ENCODE measurements around the gene ACSL6. TPM values are rescaled to one million over a fixed set of nuclear protein-coding genes. Genes with fewer than 3 reads are reported as not detected.

Gene ACSL6
- polyA plus RNA-seq, 1 donor from 2014 or later = 0.11 TPM

- Mint-ChIP-seq H3K9me3 (no peaks in the 10 kb centered on the region), H3K36me3 (peaks cover 2% of the 10 kb centered on the region), H3K4me3 (no peak overlapping the region), H3K27ac (no peak overlapping the region), H3K4me1 (no peaks in the 10 kb centered on the region), H3K27me3 (peaks cover 4% of the 10 kb centered on the region)
These were observed 41.1 kb upstream of the ACSL6 start for GRCh38 chr5:132052520-132052919.

DNA sequence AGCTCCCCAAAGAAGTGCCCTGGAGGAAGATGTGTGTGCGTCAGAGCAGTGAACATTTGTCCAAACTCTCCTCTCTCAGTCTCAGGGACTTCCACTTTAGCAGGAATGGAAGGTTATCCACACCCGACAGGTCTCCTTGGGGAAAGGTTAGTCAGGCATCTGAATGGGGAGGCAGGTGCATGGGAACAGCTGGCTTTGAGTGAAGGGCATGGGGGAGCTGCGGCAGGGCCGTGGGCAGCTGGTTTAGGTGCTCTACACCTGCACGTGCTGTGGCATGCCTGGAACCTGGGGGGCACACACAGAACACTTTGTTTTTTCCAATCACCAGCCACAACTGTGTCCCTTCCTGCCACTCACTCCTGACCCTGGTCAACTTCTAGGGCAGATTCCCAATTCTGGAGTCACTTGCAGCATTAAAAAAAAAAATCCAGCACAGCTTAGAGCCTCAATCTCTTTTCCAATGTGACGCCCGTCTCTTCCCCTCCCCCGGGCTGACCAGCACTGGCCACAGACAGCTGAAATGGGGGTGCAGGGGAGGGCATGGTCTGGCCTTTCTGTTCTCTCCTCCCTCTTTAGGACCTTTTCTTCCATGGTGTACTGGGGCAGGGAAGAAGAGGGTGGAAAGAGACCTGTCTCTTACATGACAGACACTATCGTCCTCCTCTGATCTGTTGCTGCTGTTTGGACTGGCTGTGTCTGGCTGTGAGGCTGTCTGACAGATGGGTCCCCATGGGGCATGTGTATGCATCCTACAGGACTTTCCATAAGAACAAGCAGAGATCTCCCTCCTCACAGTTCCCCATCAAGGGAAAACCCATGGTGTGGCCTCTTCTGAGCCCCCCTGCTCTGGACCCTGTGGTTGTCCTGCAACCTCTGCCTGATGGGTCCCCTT is 39.4 kb upstream of the ACSL6 start:
- Mint-ChIP-seq H3K4me1 (peaks cover 0 to under 1% (median 0%) of the 10 kb centered on the region in 3 donors), H3K9me3 (no peaks in the 10 kb centered on the region), H3K27ac (no peak overlapping the region), H3K36me3 (peaks cover 2% of the 10 kb centered on the region), H3K4me3 (no peak overlapping the region), H3K27me3 (peaks cover 3% of the 10 kb centered on the region)

DNA sequence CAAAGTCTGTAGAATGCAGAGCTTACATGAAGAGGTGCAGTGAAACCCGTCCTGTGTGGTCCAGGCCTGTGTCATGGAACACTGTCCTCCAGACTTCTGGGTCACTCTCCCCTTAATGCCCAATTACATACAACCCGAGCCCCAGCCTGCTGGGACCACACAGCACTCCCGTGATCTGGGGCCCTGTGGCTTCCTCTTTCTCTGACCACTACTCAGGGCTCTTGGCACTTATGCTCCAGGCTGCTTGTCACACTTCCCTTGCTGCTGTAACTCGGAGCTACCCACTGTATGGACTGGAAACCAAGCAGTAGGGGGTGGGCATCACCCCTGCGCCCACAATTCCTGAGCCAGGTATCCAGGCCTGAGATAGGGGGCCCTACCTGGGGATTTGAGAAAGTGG is 38.7 kb upstream of the ACSL6 start:
- Mint-ChIP-seq H3K4me3 (peak overlapping the region in 1 of 4 donors; percentile 60), H3K36me3 (peaks cover 2% of the 10 kb centered on the region), H3K9me3 (no peaks in the 10 kb centered on the region), H3K27ac (no peak overlapping the region), H3K4me1 (peaks cover 0 to 1% (median 0%) of the 10 kb centered on the region in 3 donors), H3K27me3 (peaks cover 3% of the 10 kb centered on the region)

GRCh38 chr5:132049559-132049958 is 38.1 kb upstream of the ACSL6 start:
- Mint-ChIP-seq H3K4me1 (peaks cover 0 to 1% (median 0%) of the 10 kb centered on the region in 3 donors), H3K36me3 (peaks cover 2% of the 10 kb centered on the region), H3K27me3 (peaks cover 3% of the 10 kb centered on the region), H3K9me3 (no peaks in the 10 kb centered on the region), H3K4me3 (no peak overlapping the region), H3K27ac (no peak overlapping the region)

DNA sequence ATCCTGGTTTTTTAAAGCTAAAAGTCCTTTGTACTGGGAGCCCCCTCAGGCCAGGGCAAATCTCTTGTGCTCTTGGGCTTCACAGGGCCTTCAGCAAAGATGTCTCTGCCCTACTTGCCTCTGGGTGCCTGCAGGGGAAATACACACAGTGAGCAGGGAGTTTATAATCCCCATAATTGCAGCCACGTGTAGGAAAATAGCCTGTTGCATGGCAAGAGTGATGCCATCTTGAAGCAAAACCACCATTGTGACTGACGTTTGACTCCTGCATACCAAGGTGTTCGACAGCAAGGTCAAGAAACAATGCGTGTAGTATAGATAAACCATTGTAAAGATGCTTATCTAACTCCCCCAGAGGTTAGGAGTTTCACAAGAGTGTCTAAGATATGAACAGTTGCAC is 37.6 kb upstream of the ACSL6 start:
- no peaks in the 10 kb centered on the region for H3K9me3 Mint-ChIP-seq
- H3K36me3 Mint-ChIP-seq = peaks cover 2% of the 10 kb centered on the region
- H3K4me1 Mint-ChIP-seq = peaks cover 0 to 1% (median 0%) of the 10 kb centered on the region in 3 donors
- H3K27ac Mint-ChIP-seq = no peak overlapping the region
- peaks cover 5% of the 10 kb centered on the region for H3K27me3 Mint-ChIP-seq
- no peak overlapping the region for H3K4me3 Mint-ChIP-seq

- no peak overlapping the region for H3K4me3 Mint-ChIP-seq
- peaks cover 16% of the 10 kb centered on the region for H3K27me3 Mint-ChIP-seq
- peaks cover 0 to 1% (median 0%) of the 10 kb centered on the region in 3 donors for H3K4me1 Mint-ChIP-seq
- H3K9me3 Mint-ChIP-seq = no peaks in the 10 kb centered on the region
- H3K36me3 Mint-ChIP-seq = peaks cover 3% of the 10 kb centered on the region
- no peak overlapping the region for H3K27ac Mint-ChIP-seq
These were observed 35.4 kb upstream of the ACSL6 start for GRCh38 chr5:132046880-132047299.

DNA sequence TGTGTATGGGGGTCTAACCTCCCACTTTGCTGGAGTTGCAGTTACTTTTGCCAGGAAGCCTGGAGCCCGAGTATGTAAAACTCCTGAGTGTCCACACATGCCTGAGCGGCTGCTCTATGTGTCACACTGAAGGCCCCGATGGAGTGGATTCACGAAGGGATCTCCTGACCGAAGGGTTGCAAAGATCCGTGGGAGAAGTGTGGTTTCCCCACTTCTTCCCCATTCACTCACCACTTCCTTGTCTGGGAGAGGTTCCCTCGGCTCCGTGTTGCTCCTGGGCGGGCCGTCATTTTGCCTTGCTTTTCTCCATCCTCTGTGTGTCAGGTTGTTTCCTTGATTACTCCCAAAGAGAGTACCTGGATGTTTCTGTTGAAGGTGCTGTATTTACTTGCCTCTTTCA is 32.7 kb upstream of the ACSL6 start:
- no peaks in the 10 kb centered on the region for H3K9me3 Mint-ChIP-seq
- peaks cover 0 to 1% (median 0%) of the 10 kb centered on the region in 3 donors for H3K4me1 Mint-ChIP-seq
- H3K27me3 Mint-ChIP-seq = peaks cover 22% of the 10 kb centered on the region
- H3K27ac Mint-ChIP-seq = peak overlapping the region in 1 of 3 donors; percentile 48
- H3K36me3 Mint-ChIP-seq = peaks cover 3% of the 10 kb centered on the region
- no peak overlapping the region for H3K4me3 Mint-ChIP-seq

DNA sequence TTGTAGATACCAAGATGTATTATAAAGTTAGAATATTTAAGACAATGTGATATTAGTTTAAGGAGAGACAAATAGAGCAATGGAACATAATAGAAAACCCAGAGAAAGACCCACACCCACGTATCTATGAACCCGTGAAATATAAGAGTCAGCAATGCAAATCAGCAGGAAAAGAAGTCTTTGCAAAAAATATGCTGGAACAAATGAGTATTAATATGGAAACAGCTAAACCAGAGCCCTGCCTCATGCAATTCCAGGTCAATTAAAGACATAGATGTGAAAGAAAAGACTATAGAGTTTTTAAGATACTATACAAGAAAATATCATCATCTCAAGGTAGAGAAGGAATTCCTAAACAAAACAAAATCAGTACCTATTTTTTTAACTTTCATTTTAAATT is 25.9 kb upstream of the ACSL6 start:
- Mint-ChIP-seq H3K4me3 (peak overlapping the region in 1 of 4 donors; percentile 39), H3K27me3 (peaks cover 14% of the 10 kb centered on the region), H3K36me3 (peaks cover 4% of the 10 kb centered on the region), H3K27ac (no peak overlapping the region), H3K4me1 (peaks cover 0 to 1% (median 0%) of the 10 kb centered on the region in 3 donors), H3K9me3 (peaks cover 3 to 16% (median 16%) of the 10 kb centered on the region in 3 donors)

DNA sequence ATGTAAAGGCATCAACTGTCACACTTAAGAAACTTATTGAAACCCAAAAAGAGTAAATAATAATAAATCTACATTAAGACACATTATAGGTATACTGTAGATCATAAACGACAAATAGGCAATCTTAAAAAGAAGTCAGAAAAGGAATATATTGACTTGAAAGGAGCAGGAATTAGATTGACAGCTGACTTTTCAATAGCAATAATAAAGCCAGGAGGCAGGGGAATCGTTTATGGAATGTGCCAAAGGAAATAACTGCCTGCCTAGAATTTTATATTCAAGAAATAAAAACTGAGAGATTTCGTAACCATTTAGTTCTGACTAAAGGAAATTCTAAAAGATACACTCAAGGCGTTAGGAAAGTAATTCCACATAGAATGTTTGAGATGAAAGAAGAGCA is 21.7 kb upstream of the ACSL6 start:
- H3K36me3 Mint-ChIP-seq = peaks cover 7% of the 10 kb centered on the region
- H3K27me3 Mint-ChIP-seq = peaks cover 14% of the 10 kb centered on the region
- H3K27ac Mint-ChIP-seq = no peak overlapping the region
- peaks cover 3 to 14% (median 14%) of the 10 kb centered on the region in 3 donors for H3K9me3 Mint-ChIP-seq
- H3K4me3 Mint-ChIP-seq = no peak overlapping the region
- peaks cover 0 to 1% (median 0%) of the 10 kb centered on the region in 3 donors for H3K4me1 Mint-ChIP-seq

DNA sequence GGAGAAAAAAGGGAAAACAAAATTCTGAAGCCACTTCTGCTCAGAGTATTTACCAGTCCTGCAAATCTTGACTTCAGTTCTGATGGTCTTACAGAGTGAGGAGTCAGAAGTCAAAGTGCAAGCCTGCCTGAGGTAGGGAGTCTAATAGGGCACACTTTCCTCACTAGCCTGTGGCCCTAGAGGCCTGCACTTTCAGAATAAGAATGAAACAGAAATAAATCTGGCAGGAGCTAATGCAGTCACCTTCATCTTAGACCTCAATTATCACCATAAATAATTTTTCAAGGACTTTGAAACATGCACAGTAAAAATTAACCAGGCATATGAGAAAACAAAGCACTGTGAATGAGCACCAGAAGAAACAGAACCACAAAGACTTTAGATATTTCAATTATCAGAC is 20.7 kb upstream of the ACSL6 start:
- Mint-ChIP-seq H3K4me3 (no peak overlapping the region), H3K27ac (no peak overlapping the region)

DNA sequence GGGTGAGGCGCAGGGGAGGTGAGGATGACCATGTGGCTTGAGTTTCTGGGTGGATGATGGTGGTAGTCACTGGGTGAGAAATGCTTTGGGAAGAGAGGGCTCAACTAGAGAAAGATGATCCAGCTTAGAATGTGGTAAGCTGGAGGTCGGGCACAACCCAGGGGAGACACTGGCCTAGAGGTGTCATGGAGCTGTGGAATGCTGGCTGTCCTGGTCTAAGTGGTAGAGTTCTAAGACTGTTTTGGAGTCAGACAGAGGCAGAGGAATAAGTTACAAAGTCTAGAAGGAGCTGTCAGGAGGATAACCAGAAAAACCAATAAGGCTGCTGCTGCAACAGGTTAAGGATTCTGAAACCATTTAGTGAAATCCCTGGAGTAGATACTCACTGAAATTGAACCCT is 19.2 kb upstream of the ACSL6 start:
- H3K9me3 Mint-ChIP-seq = peaks cover 0 to 11% (median 10%) of the 10 kb centered on the region in 3 donors
- H3K4me3 Mint-ChIP-seq = peak overlapping the region in 1 of 4 donors; percentile 6
- peaks cover 7% of the 10 kb centered on the region for H3K36me3 Mint-ChIP-seq
- H3K27me3 Mint-ChIP-seq = peaks cover 17% of the 10 kb centered on the region
- H3K27ac Mint-ChIP-seq = no peak overlapping the region
- no peaks in the 10 kb centered on the region for H3K4me1 Mint-ChIP-seq

More for the DNA sequence above, 20.7 kb upstream of the ACSL6 start:
- Mint-ChIP-seq H3K27me3 (peaks cover 17% of the 10 kb centered on the region), H3K36me3 (peaks cover 7% of the 10 kb centered on the region), H3K9me3 (peaks cover 0 to 11% (median 10%) of the 10 kb centered on the region in 3 donors), H3K4me1 (peaks cover 0 to under 1% (median 0%) of the 10 kb centered on the region in 3 donors)

GRCh38 chr5:132029609-132030330 is 18.3 kb upstream of the ACSL6 start:
- Mint-ChIP-seq H3K4me3 (no peak overlapping the region), H3K9me3 (peaks cover 0 to 11% (median 10%) of the 10 kb centered on the region in 3 donors), H3K36me3 (peaks cover 7% of the 10 kb centered on the region), H3K27ac (no peak overlapping the region), H3K27me3 (peaks cover 17% of the 10 kb centered on the region), H3K4me1 (no peaks in the 10 kb centered on the region)

DNA sequence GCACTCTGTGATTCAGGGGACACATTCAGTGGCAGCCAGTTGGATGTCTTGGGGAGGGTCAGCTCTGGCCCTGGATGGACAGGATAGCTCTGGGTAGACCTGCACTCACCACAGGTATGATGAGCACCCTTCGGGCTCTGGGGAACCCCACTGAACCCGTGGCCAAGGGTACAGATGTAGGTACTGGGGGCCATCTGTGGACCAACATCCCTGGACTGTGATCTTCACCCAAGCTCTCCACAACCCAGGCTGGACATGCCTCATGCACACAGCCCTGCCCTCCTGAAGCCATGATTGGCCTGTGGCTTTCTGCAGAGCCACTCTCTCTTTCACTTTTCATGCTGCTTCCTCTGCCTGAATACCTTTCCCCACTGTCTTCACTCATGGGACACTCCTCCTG is 15.6 kb upstream of the ACSL6 start:
- Mint-ChIP-seq H3K27me3 (peaks cover 15% of the 10 kb centered on the region), H3K9me3 (no peaks in the 10 kb centered on the region), H3K27ac (no peak overlapping the region), H3K4me3 (no peak overlapping the region), H3K4me1 (peaks cover 0 to 2% (median 2%) of the 10 kb centered on the region in 3 donors), H3K36me3 (peaks cover 6% of the 10 kb centered on the region)

GRCh38 chr5:132026516-132027008 is 15.1 kb upstream of the ACSL6 start:
- Mint-ChIP-seq H3K27ac (no peak overlapping the region), H3K9me3 (no peaks in the 10 kb centered on the region), H3K27me3 (peaks cover 12% of the 10 kb centered on the region), H3K4me1 (peaks cover 0 to 2% (median 2%) of the 10 kb centered on the region in 3 donors), H3K4me3 (no peak overlapping the region), H3K36me3 (peaks cover 6% of the 10 kb centered on the region)

GRCh38 chr5:132025403-132025971 is 14.0 kb upstream of the ACSL6 start:
- Mint-ChIP-seq H3K27ac (no peak overlapping the region), H3K4me3 (no peak overlapping the region), H3K9me3 (peaks cover 0 to 2% (median 0%) of the 10 kb centered on the region in 3 donors), H3K27me3 (peaks cover 14% of the 10 kb centered on the region), H3K36me3 (peaks cover 4% of the 10 kb centered on the region), H3K4me1 (peaks cover 6 to 7% (median 6%) of the 10 kb centered on the region in 3 donors)

All from IgD-negative memory B cell (primary cell).